ENCODE data around the gene SLC10A1.

DNA sequence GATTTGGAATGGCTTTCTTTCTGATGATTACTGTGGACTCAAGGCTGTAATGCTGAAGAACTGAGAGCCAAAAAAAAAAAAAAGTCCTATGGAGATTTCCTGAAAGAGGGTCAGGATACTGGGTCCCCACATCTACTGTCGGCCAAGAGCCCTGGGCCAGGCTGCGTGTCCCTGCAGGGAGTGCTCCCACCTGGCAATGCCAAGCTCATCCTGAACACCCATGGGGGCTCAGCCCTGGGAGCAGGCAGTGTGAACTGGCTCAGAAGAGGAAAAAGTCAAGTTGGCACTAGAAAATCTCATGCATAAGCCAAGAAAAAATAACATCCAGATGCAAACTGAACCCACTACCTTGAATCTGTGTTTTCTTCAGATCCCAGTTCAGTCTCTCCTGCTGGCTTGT, 47.1 kb upstream of the SLC10A1 start:
- TF ChIP-seq GATA2 (IDR thresholded peaks at IDR 0.05; ENCODE audit: low read depth, low read length) (no peak), GATA3 (IDR thresholded peaks at IDR 0.05; ENCODE audit: low read depth, low read length) (no peak)

Measured in SH-SY5Y (cell line).